Measurements from ENCODE around the gene ARSB.

DNA sequence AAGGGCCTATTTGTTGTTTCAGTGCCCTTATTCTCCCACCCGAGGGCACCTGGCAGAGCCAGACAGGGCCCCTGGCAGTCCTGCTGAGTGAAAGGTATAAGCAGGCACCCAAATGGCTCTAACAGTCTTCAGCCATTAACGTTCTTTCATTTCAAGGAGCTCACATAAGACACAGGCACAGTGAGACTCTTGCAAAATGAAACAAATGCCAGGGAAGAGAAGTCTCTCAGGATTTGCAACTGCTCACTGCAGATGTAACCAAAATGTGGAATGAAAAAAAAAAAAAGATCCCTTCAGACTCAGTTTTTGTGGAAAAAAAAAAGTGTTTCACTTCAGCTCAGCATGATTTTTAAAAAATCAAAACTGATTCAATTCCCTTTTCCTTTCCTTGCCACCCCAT lies 181.2 kb downstream of the ARSB start:
- TF ChIP-seq, protein P1, sequence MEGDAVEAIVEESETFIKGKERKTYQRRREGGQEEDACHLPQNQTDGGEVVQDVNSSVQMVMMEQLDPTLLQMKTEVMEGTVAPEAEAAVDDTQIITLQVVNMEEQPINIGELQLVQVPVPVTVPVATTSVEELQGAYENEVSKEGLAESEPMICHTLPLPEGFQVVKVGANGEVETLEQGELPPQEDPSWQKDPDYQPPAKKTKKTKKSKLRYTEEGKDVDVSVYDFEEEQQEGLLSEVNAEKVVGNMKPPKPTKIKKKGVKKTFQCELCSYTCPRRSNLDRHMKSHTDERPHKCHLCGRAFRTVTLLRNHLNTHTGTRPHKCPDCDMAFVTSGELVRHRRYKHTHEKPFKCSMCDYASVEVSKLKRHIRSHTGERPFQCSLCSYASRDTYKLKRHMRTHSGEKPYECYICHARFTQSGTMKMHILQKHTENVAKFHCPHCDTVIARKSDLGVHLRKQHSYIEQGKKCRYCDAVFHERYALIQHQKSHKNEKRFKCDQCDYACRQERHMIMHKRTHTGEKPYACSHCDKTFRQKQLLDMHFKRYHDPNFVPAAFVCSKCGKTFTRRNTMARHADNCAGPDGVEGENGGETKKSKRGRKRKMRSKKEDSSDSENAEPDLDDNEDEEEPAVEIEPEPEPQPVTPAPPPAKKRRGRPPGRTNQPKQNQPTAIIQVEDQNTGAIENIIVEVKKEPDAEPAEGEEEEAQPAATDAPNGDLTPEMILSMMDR (IDR thresholded peaks at IDR 0.05) = no peak
- TF ChIP-seq EZH2 (IDR thresholded peaks at IDR 0.05; ENCODE audit: borderline replicate concordance, insufficient read depth, low read depth, low read length, poor library complexity, severe bottlenecking) = no peak
